CD4-positive, alpha-beta T cell treated with Interferon alpha-2 for 1 hour (primary cell): ENCODE data around the gene DPYSL4.
A peak's percentile ranks its signal among the peaks of the same experiment; 100 is the strongest.
"Not testable (repeated sequence)": the region's sequence is repeated elsewhere in the genome, so short reads cannot be mapped to it uniquely, and the experiment has no call there.

Experiments used
- DNase-seq, 2 donors: peaks; one replicate each; pipeline ENCODE4 v3.0.0-alpha.2; 2020 to 2022

DPYSL4 gene

DNA sequence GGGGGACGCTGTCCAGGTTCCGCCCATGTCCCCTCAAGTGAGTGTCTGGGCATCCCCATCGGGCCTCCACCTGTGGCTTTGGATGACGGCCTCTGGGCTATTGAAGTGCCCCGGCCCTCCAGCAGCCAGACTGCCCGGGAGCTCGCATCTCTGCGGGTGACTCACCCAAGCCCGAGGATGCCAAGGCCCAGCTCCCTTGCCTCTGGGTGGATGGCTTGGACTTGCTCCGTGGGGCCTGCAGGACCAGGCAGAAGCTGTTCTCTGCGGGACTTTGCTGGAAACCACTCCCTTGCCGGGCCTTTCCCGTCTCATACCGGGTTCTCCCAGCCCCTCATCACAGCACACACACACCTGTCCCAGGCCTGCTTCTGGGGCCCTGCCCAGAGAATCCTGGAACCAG is 22.4 kb downstream of the DPYSL4 start:
- no peak for DNase-seq

- no peak for DNase-seq
Observed at GRCh38 chr10:132209978-132210530, 23.3 kb downstream of the DPYSL4 start.

DNA sequence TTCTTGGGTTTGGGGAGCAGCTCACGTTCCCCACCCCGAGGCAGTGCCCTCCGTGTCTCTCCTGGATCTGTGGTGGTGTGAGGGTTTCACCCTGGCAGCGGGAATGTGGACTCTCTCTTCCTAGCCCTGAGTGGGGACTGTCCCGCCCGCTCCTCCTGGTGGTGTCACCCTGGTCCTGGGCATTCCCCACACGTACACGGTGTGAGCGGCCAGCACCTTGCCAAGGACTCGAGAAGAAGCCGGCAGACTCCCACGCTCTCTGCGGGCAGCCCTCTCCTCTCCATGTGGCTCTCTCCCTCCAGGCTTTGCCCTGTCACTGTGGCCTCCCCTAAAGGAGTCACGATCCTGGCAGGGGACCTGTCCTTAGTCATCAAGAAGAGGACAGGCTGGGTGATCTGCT is 24.0 kb downstream of the DPYSL4 start:
- DNase-seq: no peak

DNA sequence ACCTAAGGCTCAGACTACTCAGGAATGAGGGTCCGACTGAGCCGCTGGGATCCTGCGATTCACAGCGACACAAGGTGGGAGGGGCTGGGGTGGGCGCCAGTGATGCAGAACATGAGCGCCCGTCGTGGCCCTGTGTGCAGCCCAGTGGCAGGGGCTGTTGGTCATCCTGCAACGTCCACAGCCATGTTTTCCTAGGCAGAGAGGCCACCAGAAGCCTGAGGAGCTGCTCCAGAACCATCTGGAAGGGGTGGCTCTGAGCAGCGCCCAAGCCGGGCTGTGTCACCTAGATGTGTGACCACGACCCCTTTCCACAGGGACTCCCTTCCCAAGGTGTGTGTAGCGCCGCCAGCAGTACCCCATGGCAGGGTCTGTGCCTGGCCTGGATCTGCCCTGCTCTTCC is 24.5 kb downstream of the DPYSL4 start:
- DNase-seq: no peak

DNA sequence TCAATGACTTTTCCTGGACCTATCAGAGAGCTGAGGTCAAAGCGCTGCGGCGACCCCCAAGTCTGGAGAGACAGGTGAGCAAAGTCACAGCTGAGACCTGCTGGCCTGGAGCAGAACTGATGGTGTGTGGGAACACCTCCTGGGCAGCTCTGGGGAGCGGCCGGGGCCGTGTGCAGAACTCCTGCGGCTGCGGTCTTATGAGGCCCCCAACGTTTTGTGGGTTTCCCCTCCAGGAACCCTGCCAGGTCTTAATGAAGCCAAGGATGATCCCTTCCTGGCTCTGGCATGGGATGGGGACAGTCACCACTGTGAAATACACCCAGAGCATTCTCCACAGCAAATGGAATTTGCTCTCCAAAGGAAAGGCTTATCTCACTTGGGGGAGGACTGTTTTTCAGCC is 26.1 kb downstream of the DPYSL4 start:
- DNase-seq: no peak

DNA sequence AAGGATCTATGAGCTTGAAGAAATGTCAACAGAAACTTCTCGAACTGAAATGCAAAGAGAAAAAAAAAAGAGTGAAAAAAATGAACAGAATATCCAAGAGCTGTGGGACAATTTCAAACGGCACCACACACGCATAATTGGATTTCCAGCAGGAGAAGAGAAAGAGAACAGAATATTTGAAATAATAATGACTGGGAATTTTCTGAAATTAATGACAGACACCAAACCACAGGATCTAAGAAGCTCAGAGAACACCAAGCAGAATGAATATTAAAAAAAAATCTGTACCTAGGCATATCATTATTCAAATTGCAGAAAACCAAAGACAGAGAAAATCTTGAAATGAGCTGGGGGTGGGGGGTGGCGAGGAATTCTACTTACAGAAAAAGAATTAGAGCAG is 27.2 kb downstream of the DPYSL4 start:
- DNase-seq: no peak

GRCh38 chr10:132216441-132216840 is 29.7 kb downstream of the DPYSL4 start:
- not testable (repeated sequence) for DNase-seq

DNA sequence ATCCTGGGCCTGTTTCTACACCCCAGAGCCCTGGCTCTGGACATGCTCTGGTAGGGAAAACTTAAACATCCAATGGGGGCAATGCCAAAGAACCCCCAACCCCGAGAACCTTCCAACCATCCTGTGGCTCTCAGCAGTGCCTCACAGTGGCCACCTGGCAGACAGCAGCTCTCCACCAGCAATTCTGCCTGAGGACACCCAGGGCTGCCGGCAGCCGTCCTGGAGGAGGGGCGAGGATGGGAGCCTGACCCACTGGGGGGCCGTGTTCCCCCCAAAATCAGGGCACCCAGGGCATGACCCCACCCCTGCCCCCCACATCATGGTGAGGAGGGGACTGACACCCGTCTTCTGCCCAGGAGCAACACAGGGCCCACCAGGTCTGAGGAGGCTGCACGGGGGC is 32.7 kb downstream of the DPYSL4 start:
- DNase-seq: no peak

DNA sequence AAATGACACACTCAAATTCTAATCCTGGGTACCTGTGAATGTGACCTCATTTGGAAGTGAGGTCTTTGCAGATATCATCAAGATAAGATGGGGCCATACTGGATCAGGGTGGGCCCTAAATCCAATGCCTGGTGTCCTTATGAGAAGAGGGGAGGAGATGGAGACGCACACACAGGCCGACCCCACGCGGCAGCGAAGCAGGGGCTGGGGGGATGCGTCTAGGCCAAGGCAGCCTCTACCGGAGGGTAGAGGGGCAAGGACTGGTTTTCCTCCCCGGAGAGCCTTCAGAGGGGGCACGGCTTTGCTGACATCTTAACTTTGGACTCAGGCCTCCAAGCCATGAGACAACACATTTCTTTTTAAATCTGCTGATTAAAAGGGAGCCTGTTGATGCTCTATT is 33.3 kb downstream of the DPYSL4 start:
- DNase-seq: no peak

DNA sequence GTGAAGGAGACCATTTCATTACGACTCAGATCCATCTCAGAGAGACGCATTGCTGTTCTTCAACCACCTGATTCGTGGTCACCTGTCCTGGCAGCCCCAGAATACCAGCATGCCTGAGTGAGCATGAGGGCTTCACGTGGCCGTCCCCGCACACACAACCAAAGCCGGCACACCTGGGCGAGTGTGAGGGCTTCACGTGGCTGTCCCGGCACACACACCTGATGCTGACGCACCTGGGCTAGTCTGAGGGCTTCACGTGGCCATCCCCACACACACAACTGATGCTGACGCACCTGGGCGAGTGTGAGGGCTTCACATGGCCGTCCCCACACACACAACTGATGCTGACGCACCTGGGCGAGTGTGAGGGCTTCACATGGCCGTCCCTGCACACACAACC is 34.2 kb downstream of the DPYSL4 start:
- not testable (repeated sequence) for DNase-seq

- no peak for DNase-seq
Observed at GRCh38 chr10:132222726-132223125, 36.0 kb downstream of the DPYSL4 start.

GRCh38 chr10:132223156-132223590 is 36.4 kb downstream of the DPYSL4 start:
- peak; percentile 67 to 73 for DNase-seq

DNA sequence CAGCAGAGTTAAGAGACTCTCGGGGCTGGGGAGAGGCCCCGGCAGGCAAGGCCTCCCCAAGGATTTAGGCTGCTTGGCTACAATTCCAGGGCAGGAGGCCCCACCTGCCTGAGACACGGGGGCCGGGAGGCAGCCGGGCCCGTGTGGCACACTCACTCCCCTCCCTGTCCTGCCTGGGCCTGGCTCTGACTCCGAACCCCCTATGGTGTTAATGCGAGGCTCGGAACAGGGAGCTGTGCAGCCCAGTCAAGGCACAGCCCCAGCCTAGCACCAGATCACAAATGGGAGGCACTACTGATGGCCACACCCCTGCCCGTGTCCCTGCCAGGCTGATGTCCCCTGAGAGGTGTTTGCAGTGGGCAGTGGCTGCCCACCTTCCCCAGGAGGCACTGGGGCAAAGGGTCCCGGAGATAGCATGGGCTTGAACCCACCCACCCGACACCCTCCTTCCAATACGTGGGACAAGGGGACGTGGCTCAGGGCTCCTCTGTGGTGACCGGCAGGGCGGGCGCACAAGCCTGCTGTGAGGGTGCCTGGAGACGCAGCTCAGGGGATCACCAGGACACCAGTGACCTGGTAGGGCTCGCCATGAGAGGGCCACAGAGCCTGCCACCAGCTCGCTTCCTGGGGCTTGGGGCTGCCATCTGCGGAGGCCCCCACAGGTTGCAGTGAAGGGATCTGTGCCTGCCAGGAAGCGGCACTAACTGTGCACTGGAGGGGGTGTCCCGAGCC is 37.0 kb downstream of the DPYSL4 start:
- no peak for DNase-seq

- no peak for DNase-seq
Observed at GRCh38 chr10:132224343-132225072, 37.8 kb downstream of the DPYSL4 start.

- DNase-seq: no peak
Observed at GRCh38 chr10:132225073-132225848, 38.5 kb downstream of the DPYSL4 start.

DNA sequence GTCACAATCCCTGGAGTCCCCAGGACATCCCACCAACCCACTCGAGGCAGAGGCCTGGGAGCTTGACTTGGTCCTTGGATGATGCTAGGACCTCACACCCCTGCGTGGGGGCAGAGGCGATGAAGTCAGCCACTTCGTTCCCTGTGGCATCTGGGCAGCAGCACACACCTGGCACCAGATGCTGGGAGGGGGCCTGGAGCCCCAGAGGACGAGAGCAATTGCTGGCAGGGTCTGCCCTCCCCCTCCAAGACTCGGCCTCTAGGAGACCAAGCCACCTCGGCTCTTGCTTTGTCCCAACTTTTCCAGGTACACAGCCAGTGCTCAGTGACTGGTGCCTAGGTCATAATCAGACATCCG is 39.1 kb downstream of the DPYSL4 start:
- no peak for DNase-seq

DNA sequence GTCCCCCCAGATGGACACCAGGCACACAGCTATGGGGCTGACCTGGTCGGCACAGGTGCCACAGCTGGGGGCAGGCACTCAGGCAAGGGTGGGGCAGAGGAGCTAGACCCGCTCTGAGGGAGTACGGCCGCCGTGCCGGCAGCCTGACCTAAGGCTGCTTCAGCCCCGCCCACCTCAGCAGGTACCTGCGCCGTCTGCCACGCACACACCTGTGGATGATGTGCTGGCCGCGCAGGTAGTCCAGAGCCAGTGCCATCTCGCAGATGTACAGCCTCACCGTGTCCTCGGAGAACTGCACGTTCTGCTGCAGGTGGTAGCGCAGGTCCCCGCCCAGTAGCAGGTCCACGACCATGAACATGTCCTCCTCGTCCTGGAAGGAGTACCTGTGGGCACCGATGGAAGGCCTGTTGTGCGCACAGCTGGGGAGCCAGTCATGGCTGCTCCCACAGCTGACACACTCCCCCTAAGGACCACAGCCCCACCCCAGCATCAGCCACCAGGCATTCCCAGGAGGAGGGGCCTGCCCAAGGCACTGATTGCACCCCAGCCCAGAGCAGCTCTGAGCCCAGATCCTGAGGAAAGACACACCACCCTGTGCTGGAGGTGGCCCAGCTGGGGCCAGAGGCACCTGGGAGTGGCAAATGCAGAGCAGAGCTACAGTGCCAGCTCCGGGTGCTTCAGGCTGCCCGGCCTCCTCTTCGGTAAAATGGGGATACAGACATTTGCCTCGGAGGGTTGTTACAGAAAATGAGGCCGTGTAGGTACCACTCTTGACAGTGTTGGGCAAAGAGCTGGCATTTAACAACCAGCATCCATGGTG is 40.0 kb downstream of the DPYSL4 start:
- no peak for DNase-seq

DNA sequence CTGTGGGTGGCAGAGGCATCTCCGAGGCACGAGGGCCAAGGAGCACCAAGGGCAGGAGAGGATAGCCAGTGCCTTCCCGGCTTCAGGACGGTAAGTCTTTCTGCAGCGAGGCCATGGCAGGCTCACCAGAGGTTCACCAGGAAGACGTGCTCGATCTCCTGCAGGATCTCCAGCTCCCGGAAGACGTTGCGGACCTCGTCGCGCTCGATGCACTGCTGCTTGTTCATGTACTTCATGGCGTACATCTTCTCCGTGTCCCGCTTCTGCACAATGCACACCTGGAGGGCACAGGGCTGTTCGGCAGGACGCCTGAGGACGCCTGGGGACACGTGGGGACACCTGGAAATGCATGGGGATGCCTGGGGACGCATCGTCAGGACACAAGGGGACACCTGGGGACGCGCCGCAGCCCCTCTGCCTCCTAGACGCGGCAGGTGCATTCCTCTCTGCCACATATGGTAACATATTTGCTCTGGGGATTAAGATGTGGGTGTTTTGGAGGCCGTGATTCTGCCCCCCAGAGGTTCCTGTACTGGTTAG is 41.2 kb downstream of the DPYSL4 start:
- DNase-seq: no peak

DNA sequence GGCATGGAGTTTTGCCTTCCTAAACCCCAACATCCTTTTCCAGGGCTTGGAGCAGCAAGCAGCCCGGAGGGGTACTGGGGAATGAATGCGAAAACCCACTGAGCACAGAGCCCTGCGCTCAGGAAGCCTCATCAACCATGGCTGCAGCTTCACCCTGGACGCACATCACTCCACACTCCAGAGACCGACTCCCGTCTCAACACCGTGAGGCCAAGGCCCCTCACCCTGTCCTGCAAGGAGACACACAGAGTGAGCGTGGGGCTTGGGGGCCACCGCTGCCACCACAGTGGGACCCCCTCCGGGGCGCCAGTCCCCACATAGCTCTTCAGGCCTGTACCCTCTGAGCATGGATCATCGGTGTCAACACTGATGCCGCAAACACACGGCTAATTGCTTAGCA is 41.9 kb downstream of the DPYSL4 start:
- no peak for DNase-seq

- DNase-seq: no peak
Observed at GRCh38 chr10:132229096-132229495, 42.3 kb downstream of the DPYSL4 start.

GRCh38 chr10:132229834-132230556 is 43.2 kb downstream of the DPYSL4 start:
- DNase-seq: peak; percentile 12 to 43
